ENCODE results near the gene PTPRM.

Gene PTPRM

DNA sequence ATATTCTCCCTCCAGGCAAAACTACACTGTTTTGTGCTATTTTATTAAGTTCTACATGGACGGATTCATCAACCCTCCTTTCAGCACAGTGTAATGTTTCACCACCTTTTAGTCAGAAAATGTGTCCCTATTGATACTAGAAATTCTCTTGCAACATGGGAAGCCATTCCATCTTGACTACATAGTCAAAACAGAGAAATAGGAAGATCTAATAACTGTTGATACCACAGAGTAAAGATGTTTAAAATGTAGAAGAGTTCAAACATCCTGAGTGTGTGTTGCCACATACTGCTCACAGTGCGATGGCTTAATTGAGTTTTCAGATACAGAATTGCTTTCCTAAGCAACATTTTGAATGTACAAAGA is 549.9 kb downstream of the PTPRM start (continued):
- no peak for TF ChIP-seq ZNF670 (tag by site-specific recombination; IDR thresholded peaks at IDR 0.05; ENCODE audit: low read depth)
- TF ChIP-seq, protein P1, sequence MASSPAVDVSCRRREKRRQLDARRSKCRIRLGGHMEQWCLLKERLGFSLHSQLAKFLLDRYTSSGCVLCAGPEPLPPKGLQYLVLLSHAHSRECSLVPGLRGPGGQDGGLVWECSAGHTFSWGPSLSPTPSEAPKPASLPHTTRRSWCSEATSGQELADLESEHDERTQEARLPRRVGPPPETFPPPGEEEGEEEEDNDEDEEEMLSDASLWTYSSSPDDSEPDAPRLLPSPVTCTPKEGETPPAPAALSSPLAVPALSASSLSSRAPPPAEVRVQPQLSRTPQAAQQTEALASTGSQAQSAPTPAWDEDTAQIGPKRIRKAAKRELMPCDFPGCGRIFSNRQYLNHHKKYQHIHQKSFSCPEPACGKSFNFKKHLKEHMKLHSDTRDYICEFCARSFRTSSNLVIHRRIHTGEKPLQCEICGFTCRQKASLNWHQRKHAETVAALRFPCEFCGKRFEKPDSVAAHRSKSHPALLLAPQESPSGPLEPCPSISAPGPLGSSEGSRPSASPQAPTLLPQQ (tag by site-specific recombination; IDR thresholded peaks at IDR 0.05), result no peak

DNA sequence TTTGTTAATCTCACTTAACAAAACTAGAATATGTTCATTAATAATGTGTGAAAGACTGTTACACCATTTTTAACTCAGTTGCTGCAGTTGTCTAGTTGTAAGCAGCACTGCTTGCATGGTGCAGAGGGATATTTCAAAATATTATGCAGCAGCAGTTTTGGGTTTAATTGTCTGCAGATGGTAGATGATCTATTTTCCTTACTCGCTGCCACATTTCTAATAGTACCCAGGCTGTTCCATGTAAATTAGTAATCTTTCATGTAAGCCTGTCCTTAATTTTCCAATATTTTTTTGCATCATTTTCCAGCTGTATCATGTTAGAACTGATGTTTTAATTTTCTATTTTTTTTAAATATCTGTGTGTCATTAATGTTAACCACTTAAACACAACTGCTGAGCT is 554.0 kb downstream of the PTPRM start:
- H3K4me1 ChIP-seq (ENCODE audit: control insufficient read depth, insufficient read depth, low read length), result no peaks in the 10 kb centered on the region
- TF ChIP-seq BCL11A (tag by site-specific recombination; IDR thresholded peaks at IDR 0.05; ENCODE audit: low read depth), result no peak
- TF ChIP-seq ZNF19 (tag by site-specific recombination; IDR thresholded peaks at IDR 0.05; ENCODE audit: low read depth), result no peak
- TF ChIP-seq ZNF776 (tag by site-specific recombination; IDR thresholded peaks at IDR 0.05; ENCODE audit: borderline replicate concordance), result no peak
- no peak for TF ChIP-seq ZNF221 (tag by site-specific recombination; IDR thresholded peaks at IDR 0.05; ENCODE audit: borderline replicate concordance)
- no peak for TF ChIP-seq GLIS1 (tag by site-specific recombination; IDR thresholded peaks at IDR 0.05)
- no peak for TF ChIP-seq ZFP41 (tag by site-specific recombination; IDR thresholded peaks at IDR 0.05; ENCODE audit: borderline replicate concordance)
- TF ChIP-seq ZNF785 (tag by site-specific recombination; IDR thresholded peaks at IDR 0.05), result no peak
- no peak for TF ChIP-seq ZBTB20 (tag by site-specific recombination; IDR thresholded peaks at IDR 0.05)
- TF ChIP-seq ZNF133 (tag by site-specific recombination; IDR thresholded peaks at IDR 0.05), result no peak
- no peak for TF ChIP-seq KLF9 (tag by site-specific recombination; IDR thresholded peaks at IDR 0.05; ENCODE audit: low read depth)
- TF ChIP-seq, protein P2, sequence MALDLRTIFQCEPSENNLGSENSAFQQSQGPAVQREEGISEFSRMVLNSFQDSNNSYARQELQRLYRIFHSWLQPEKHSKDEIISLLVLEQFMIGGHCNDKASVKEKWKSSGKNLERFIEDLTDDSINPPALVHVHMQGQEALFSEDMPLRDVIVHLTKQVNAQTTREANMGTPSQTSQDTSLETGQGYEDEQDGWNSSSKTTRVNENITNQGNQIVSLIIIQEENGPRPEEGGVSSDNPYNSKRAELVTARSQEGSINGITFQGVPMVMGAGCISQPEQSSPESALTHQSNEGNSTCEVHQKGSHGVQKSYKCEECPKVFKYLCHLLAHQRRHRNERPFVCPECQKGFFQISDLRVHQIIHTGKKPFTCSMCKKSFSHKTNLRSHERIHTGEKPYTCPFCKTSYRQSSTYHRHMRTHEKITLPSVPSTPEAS (tag by site-specific recombination; IDR thresholded peaks at IDR 0.05), result no peak
- no peak for TF ChIP-seq SP7 (tag by site-specific recombination; IDR thresholded peaks at IDR 0.05)
- no peak for TF ChIP-seq BCL11B (tag by site-specific recombination; IDR thresholded peaks at IDR 0.05; ENCODE audit: low read depth)
- TF ChIP-seq ZNF558 (tag by site-specific recombination; IDR thresholded peaks at IDR 0.05), result no peak
- no peak for TF ChIP-seq ZNF571 (tag by site-specific recombination; IDR thresholded peaks at IDR 0.05)
- no peak for TF ChIP-seq ZNF501 (tag by site-specific recombination; IDR thresholded peaks at IDR 0.05)
- no peak for TF ChIP-seq ZNF114 (tag by site-specific recombination; IDR thresholded peaks at IDR 0.05)
- TF ChIP-seq, protein P3, sequence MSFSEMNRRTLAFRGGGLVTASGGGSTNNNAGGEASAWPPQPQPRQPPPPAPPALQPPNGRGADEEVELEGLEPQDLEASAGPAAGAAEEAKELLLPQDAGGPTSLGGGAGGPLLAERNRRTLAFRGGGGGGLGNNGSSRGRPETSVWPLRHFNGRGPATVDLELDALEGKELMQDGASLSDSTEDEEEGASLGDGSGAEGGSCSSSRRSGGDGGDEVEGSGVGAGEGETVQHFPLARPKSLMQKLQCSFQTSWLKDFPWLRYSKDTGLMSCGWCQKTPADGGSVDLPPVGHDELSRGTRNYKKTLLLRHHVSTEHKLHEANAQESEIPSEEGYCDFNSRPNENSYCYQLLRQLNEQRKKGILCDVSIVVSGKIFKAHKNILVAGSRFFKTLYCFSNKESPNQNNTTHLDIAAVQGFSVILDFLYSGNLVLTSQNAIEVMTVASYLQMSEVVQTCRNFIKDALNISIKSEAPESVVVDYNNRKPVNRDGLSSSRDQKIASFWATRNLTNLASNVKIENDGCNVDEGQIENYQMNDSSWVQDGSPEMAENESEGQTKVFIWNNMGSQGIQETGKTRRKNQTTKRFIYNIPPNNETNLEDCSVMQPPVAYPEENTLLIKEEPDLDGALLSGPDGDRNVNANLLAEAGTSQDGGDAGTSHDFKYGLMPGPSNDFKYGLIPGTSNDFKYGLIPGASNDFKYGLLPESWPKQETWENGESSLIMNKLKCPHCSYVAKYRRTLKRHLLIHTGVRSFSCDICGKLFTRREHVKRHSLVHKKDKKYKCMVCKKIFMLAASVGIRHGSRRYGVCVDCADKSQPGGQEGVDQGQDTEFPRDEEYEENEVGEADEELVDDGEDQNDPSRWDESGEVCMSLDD (tag by site-specific recombination; IDR thresholded peaks at IDR 0.05), result no peak
- no peak for TF ChIP-seq ZNF423 (tag by site-specific recombination; IDR thresholded peaks at IDR 0.05)
- H3K9me3 ChIP-seq (ENCODE audit: control insufficient read depth, insufficient read depth, low read depth, low read length), result no peaks in the 10 kb centered on the region
- no peaks in the 10 kb centered on the region for H3K36me3 ChIP-seq (ENCODE audit: control insufficient read depth in 2 of 2, insufficient read depth in 1 of 2, low read length in 2 of 2)
- H3K4me3 ChIP-seq (ENCODE audit: low read depth, low read length), result no peak overlapping the region
- ChIA-PET POLR2A (no interaction called here), CTCF (no interaction called here)
- no peak overlapping the region for H3K27ac ChIP-seq (ENCODE audit: extremely low read depth, low read depth, low read length)

Data from HEK293 (cell line).